ENCODE results near the gene GALP. TPM values are rescaled to one million over a fixed set of nuclear protein-coding genes. Genes with fewer than 3 reads are reported as not detected.

Gene GALP
- total RNA-seq, 4 donors from 2014 or later = not detected

DNA sequence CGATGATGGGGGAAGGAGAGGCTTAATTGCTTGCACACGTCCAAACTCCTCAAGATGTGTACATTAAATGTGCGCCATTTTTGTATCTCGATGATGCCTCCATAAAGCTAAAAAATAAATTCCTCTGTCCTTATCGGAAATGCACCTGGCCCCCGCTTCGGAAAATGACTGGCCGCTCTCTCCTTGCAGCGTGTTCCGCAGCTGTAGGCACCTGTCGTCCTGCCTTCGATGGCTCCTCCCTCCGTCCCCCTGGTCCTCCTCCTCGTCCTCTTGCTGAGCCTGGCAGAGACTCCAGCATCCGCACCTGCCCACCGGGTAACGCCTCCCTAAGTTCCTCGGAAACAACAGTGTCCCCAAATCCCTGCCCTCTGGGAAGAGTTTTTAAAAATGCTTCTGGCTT is 1.1 kb downstream of the GALP start:
- H3K36me3 ChIP-seq = no peaks in the 10 kb centered on the region
- peaks cover 0 to 2% (median 0%) of the 10 kb centered on the region in 3 donors for H3K4me1 ChIP-seq
- H3K4me3 ChIP-seq = no peak overlapping the region
- H3K9me3 ChIP-seq = no peaks in the 10 kb centered on the region
- 73 to 86% methylated on average over 10 to 13 of the region's 18 CpGs for WGBS, 2 donors (ENCODE audit: low coverage in 1 of 2)
- H3K27me3 ChIP-seq = peaks cover 57% of the 10 kb centered on the region
- no peak for ATAC-seq
- H3K27ac ChIP-seq = no peak overlapping the region
- TF ChIP-seq EP300 (IDR thresholded peaks at IDR 0.05) = no peak

- no peaks in the 10 kb centered on the region for H3K4me1 ChIP-seq
- no peaks in the 10 kb centered on the region for H3K36me3 ChIP-seq
- no peak overlapping the region for H3K27ac ChIP-seq
- no peak overlapping the region for H3K4me3 ChIP-seq
- 29 to 62% methylated on average over 8 to 9 of the region's 11 CpGs for WGBS, 2 donors (ENCODE audit: low coverage in 1 of 2)
- H3K9me3 ChIP-seq = no peaks in the 10 kb centered on the region
- ATAC-seq = no peak
- peaks cover 58% of the 10 kb centered on the region for H3K27me3 ChIP-seq
- TF ChIP-seq POLR2AphosphoS5 (IDR thresholded peaks at IDR 0.05) (no peak), POLR2A (IDR thresholded peaks at IDR 0.05) (no peak), EP300 (IDR thresholded peaks at IDR 0.05) (no peak), CTCF (IDR thresholded peaks at IDR 0.05) (no peak)
These were observed 1.9 kb downstream of the GALP start for GRCh38 chr19:56177564-56178243.

- no peaks in the 10 kb centered on the region for H3K9me3 ChIP-seq
- TF ChIP-seq POLR2AphosphoS5 (IDR thresholded peaks at IDR 0.05) = no peak
- no peak for TF ChIP-seq CTCF (IDR thresholded peaks at IDR 0.05)
- no peak for TF ChIP-seq POLR2A (IDR thresholded peaks at IDR 0.05)
- TF ChIP-seq EP300 (IDR thresholded peaks at IDR 0.05) = no peak
- WGBS, 2 donors (ENCODE audit: low coverage in 1 of 2) = 77% methylated on average over 3 of the region's 17 CpGs; no CpG with 5 or more reads in 1 of the 2 donors
- H3K27me3 ChIP-seq = peaks cover 39% of the 10 kb centered on the region
- H3K4me1 ChIP-seq = no peaks in the 10 kb centered on the region
- no peaks in the 10 kb centered on the region for H3K36me3 ChIP-seq
- ATAC-seq = no peak
- no peak overlapping the region for H3K27ac ChIP-seq
- H3K4me3 ChIP-seq = no peak overlapping the region
These were observed 14.0 kb downstream of the GALP start for GRCh38 chr19:56189785-56190184.

DNA sequence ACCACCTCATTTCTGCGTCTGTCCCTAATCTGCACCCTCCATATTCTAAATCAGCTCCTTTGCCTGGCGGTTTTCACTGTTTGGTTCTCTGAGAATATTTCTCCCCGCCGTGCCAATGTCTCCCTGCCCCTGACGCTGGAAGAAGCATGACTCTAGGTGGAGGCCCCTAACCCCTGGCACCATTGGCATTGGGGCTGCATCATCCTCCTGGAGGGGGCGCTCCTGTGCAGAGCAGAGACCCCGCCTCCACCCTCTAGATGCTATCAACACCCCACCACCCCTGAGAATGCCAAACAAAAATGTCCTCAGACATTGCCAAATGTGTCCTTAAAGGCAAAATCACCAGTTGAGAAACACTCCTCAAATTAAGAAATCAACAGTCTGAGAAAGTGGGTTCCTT is 15.3 kb downstream of the GALP start:
- no peak overlapping the region for H3K27ac ChIP-seq
- H3K4me1 ChIP-seq = no peaks in the 10 kb centered on the region
- ATAC-seq = no peak
- no peak for TF ChIP-seq EP300 (IDR thresholded peaks at IDR 0.05)
- no peak for TF ChIP-seq CTCF (IDR thresholded peaks at IDR 0.05)
- TF ChIP-seq POLR2A (IDR thresholded peaks at IDR 0.05) = no peak
- TF ChIP-seq POLR2AphosphoS5 (IDR thresholded peaks at IDR 0.05) = no peak
- H3K9me3 ChIP-seq = no peaks in the 10 kb centered on the region
- no peak overlapping the region for H3K4me3 ChIP-seq
- 86 to 100% methylated on average over 1 to 5 of the region's 7 CpGs for WGBS, 2 donors (ENCODE audit: low coverage in 1 of 2)
- no peaks in the 10 kb centered on the region for H3K36me3 ChIP-seq
- peaks cover 34% of the 10 kb centered on the region for H3K27me3 ChIP-seq

- Histone ChIP-seq H3K27ac (no peak overlapping the region), H3K4me3 (no peak overlapping the region), H3K4me1 (no peaks in the 10 kb centered on the region), H3K9me3 (no peaks in the 10 kb centered on the region), H3K36me3 (no peaks in the 10 kb centered on the region), H3K27me3 (peaks cover 30% of the 10 kb centered on the region)
- TF ChIP-seq POLR2AphosphoS5 (IDR thresholded peaks at IDR 0.05) (no peak), POLR2A (IDR thresholded peaks at IDR 0.05) (no peak), CTCF (IDR thresholded peaks at IDR 0.05) (no peak), EP300 (IDR thresholded peaks at IDR 0.05) (no peak)
- ATAC-seq = no peak
- 33 to 80% methylated on average over 1 to 9 of the region's 10 CpGs for WGBS, 2 donors (ENCODE audit: low coverage in 1 of 2)
These were observed 15.9 kb downstream of the GALP start for GRCh38 chr19:56191711-56192110.
